HEK293 (cell line): ENCODE data around the gene IL15RA.
"Not testable (repeated sequence)": the region's sequence is repeated elsewhere in the genome, so short reads cannot be mapped to it uniquely, and the experiment has no call there.

Source experiments
- CTCF ChIA-PET: fragments of 350-600 bp; formaldehyde crosslinking; extraction: SDS; loops from one replicate; lab custom pipeline; 2021; ENCODE audit warnings: antibody characterized with exemption; lab: Yijun Ruan, JAX
- POLR2A ChIA-PET: fragments of 300-600 bp; formaldehyde crosslinking; extraction: SDS; loops from one replicate; lab custom pipeline; 2020; ENCODE audit warnings: antibody characterized with exemption, inconsistent platforms; lab: Yijun Ruan, JAX
- H3K27ac ChIP-seq: fragments of 200-500 bp; sonication (Bioruptor generic); 2 replicates; pipeline ENCODE4 v1.5.1; 2014; ENCODE audit warnings: low read depth, low read length, control low read depth, inconsistent platforms; ENCODE audit errors: extremely low read depth
- H3K36me3 ChIP-seq, 2 experiments: fragments of 200-500 bp in 1 of 2; sonication (Bioruptor generic) in 1 of 2; 1 replicate in 1 of 2; 2 replicates in 1 of 2; pipeline ENCODE4 v1.5.1; 2014 to 2017; ENCODE audit warnings: inconsistent platforms in 2 of 2, low read length in 2 of 2; ENCODE audit not compliant: control insufficient read depth in 2 of 2, insufficient read depth in 1 of 2
- H3K4me1 ChIP-seq: fragments of 200-500 bp; sonication (Bioruptor generic); 2 replicates; pipeline ENCODE4 v1.5.1; 2014; ENCODE audit warnings: mild to moderate bottlenecking, low read length, inconsistent platforms; ENCODE audit not compliant: control insufficient read depth, insufficient read depth
- H3K4me3 ChIP-seq: 2 replicates; pipeline ENCODE4 v1.5.1; 2011; ENCODE audit warnings: low read depth, mild to moderate bottlenecking, control low read depth, low read length, moderate library complexity
- H3K9me3 ChIP-seq: fragments of 200-500 bp; sonication (Bioruptor generic); 2 replicates; pipeline ENCODE4 v1.5.1; 2014; ENCODE audit warnings: low read depth, low read length, inconsistent platforms; ENCODE audit not compliant: control insufficient read depth, insufficient read depth
- GLI4 ChIP-seq: fragments of 450-650 bp; formaldehyde crosslinking; IDR thresholded peaks from 2 replicates; pipeline ENCODE4 v1.5.1; 2016; ENCODE audit warnings: missing biosample characterization, missing genetic modification characterization
- PBX3 ChIP-seq: sonication (generic); formaldehyde crosslinking; IDR thresholded peaks from 2 replicates; pipeline ENCODE4 v1.8.1; 2022; ENCODE audit warnings: mild to moderate bottlenecking, moderate library complexity, missing genetic modification reagents
- WT1 ChIP-seq: fragments of 450-650 bp; formaldehyde crosslinking; IDR thresholded peaks from 2 replicates; pipeline ENCODE4 v1.5.1; 2016; ENCODE audit warnings: missing biosample characterization, missing genetic modification characterization
- ZBTB49 ChIP-seq: fragments of 450-650 bp; formaldehyde crosslinking; IDR thresholded peaks from 2 replicates; pipeline ENCODE4 v1.5.1; 2016; ENCODE audit warnings: missing biosample characterization, missing genetic modification characterization, low read depth
- ZBTB8A ChIP-seq: fragments of 450-650 bp; formaldehyde crosslinking; IDR thresholded peaks from 2 replicates; pipeline ENCODE4 v1.5.1; 2016; ENCODE audit warnings: missing biosample characterization, missing genetic modification characterization
- ZNF140 ChIP-seq: fragments of 450-650 bp; formaldehyde crosslinking; IDR thresholded peaks from 2 replicates; pipeline ENCODE4 v1.5.1; 2016; ENCODE audit warnings: missing biosample characterization, missing genetic modification characterization
- ZNF184 ChIP-seq: fragments of 450-650 bp; IDR thresholded peaks from 2 replicates; pipeline ENCODE4 v1.5.1; 2018; ENCODE audit warnings: missing biosample characterization, mild to moderate bottlenecking, missing genetic modification characterization
- ZNF26 ChIP-seq: fragments of 450-650 bp; formaldehyde crosslinking; IDR thresholded peaks from 2 replicates; pipeline ENCODE4 v1.5.1; 2016; ENCODE audit warnings: missing biosample characterization, missing genetic modification characterization
- ZNF266 ChIP-seq: fragments of 450-650 bp; formaldehyde crosslinking; IDR thresholded peaks from 2 replicates; pipeline ENCODE4 v1.5.1; 2016; ENCODE audit warnings: missing biosample characterization, missing genetic modification characterization, low read depth
- ZNF37A ChIP-seq: fragments of 450-650 bp; IDR thresholded peaks from 2 replicates; pipeline ENCODE4 v1.5.1; 2018; ENCODE audit warnings: missing biosample characterization, missing genetic modification characterization
- ZNF473 ChIP-seq: fragments of 450-650 bp; formaldehyde crosslinking; IDR thresholded peaks from 2 replicates; pipeline ENCODE4 v1.5.1; 2017; ENCODE audit warnings: missing biosample characterization, missing genetic modification characterization
- ZNF510 ChIP-seq: fragments of 450-650 bp; formaldehyde crosslinking; IDR thresholded peaks from 2 replicates; pipeline ENCODE4 v1.5.1; 2018; ENCODE audit warnings: mild to moderate bottlenecking, missing genetic modification characterization, missing biosample characterization; ENCODE audit not compliant: insufficient replicate concordance
- ZNF513 ChIP-seq: fragments of 450-650 bp; IDR thresholded peaks from 2 replicates; pipeline ENCODE4 v1.5.1; 2018; ENCODE audit warnings: missing biosample characterization, missing genetic modification characterization
- ZNF610 ChIP-seq: fragments of 450-650 bp; formaldehyde crosslinking; IDR thresholded peaks from 2 replicates; pipeline ENCODE4 v1.5.1; 2016; ENCODE audit warnings: missing biosample characterization, missing genetic modification characterization, borderline replicate concordance
- ZNF777 ChIP-seq: fragments of 450-650 bp; formaldehyde crosslinking; IDR thresholded peaks from 2 replicates; pipeline ENCODE4 v1.5.1; 2017; ENCODE audit warnings: missing biosample characterization, missing genetic modification characterization, borderline replicate concordance

The IL15RA gene

GRCh38 chr10:5961405-5962100 is 15.8 kb downstream of the IL15RA start:
- ChIA-PET POLR2A (no interaction called here), CTCF (no interaction called here)
- Histone ChIP-seq H3K4me1 (no peaks in the 10 kb centered on the region), H3K9me3 (no peaks in the 10 kb centered on the region), H3K4me3 (no peak overlapping the region), H3K27ac (no peak overlapping the region), H3K36me3 (no peaks in the 10 kb centered on the region)
- TF ChIP-seq ZNF184 (tag by site-specific recombination) (no peak), ZNF777 (tag by site-specific recombination) (no peak), ZNF473 (tag by site-specific recombination) (no peak), ZNF510 (tag by site-specific recombination) (no peak), ZNF513 (tag by site-specific recombination) (no peak), PBX3 (CRISPR knock-in tag) (no peak), ZNF266 (tag by site-specific recombination) (no peak), GLI4 (tag by site-specific recombination) (no peak), ZBTB8A (tag by site-specific recombination) (no peak), ZNF610 (no peak), ZNF140 (tag by site-specific recombination) (no peak), ZNF37A (no peak), ZBTB49 (tag by site-specific recombination) (no peak), ZNF26 (no peak), WT1 (no peak)

- H3K4me1 ChIP-seq, H3K9me3 ChIP-seq, H3K36me3 ChIP-seq, H3K4me3 ChIP-seq, H3K27ac ChIP-seq, POLR2A ChIA-PET: not testable (repeated sequence)
- CTCF ChIA-PET: interaction anchor here (0.6 kb wide), 1 partner anchor 205 kb away, joined by 4 read pairs; no protein-coding TSS in a partner anchor
These were observed 16.4 kb downstream of the IL15RA start for GRCh38 chr10:5960973-5961275.
